ENCODE data around the gene WWTR1. TPM values are rescaled to one million over a fixed set of nuclear protein-coding genes. Genes with fewer than 3 reads are reported as not detected.

WWTR1 gene
- total RNA-seq, 1 donor from 2014 or later, result 42.1 TPM

DNA sequence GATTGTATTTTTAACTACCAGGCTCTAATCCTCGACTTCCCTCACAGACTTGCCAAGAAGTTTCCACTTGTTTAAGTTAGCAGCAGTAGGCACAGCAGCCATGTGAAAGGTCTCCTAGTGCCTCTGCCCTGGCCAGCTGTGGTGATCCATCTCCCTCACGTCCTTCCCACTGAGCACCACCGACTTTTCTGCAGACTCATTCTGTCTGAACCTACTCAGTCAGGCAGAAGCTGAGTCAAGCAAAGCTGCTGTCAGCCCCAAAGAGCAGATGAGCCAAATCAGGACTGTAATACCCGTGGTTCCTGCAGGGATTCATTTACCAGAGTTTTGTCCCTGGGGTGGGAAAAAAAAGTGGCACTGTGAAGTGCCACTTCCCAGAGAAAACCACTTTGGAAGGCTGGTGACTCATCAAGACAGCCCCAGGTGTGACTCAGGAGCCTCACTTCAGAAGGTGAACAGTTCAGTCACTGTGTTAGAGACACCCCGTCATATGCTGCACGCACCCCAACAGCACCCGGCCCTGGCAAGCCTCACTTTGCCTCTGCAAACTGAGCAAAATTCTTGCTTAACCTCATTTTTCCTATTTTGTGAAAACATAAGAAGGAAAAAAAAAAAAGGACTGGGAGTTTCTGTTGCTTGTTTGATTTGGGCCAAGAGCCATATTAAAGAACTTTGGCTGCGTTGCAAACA, 76.0 kb downstream of the WWTR1 start:
- no peaks in the 10 kb centered on the region for H3K36me3 ChIP-seq (ENCODE audit: control insufficient read depth, insufficient read depth, low read length)
- DNase-seq (ENCODE audit: low read depth), result peak; percentile 74
- H3K27me3 ChIP-seq (ENCODE audit: control insufficient read depth, insufficient read depth, low read length), result no peaks in the 10 kb centered on the region
- H3K4me3 ChIP-seq (ENCODE audit: low read depth, low read length), result no peak overlapping the region
- TF ChIP-seq, protein P1, sequence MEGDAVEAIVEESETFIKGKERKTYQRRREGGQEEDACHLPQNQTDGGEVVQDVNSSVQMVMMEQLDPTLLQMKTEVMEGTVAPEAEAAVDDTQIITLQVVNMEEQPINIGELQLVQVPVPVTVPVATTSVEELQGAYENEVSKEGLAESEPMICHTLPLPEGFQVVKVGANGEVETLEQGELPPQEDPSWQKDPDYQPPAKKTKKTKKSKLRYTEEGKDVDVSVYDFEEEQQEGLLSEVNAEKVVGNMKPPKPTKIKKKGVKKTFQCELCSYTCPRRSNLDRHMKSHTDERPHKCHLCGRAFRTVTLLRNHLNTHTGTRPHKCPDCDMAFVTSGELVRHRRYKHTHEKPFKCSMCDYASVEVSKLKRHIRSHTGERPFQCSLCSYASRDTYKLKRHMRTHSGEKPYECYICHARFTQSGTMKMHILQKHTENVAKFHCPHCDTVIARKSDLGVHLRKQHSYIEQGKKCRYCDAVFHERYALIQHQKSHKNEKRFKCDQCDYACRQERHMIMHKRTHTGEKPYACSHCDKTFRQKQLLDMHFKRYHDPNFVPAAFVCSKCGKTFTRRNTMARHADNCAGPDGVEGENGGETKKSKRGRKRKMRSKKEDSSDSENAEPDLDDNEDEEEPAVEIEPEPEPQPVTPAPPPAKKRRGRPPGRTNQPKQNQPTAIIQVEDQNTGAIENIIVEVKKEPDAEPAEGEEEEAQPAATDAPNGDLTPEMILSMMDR (IDR thresholded peaks at IDR 0.05; ENCODE audit: insufficient read depth, low read length, poor library complexity, severe bottlenecking), result no peak

DNA sequence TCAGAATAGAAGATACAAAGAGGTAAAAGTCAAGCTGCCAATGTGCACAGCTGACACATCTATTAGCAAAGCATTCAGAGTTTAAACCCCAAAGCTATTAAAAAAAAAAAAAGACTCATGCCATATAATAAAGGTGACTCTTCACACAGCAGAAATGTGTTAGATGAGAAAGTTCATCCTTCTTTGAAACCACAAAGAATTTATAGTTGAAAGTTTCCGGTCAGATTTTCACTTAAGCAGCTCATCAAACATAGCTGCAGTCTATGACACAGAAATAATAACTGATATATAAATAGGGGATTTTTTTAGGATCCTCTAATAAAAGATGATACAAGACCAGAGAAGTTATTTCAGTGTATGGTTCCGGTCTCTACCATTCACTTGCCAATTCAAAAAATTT, 76.6 kb downstream of the WWTR1 start:
- TF ChIP-seq, protein P1 (IDR thresholded peaks at IDR 0.05; ENCODE audit: insufficient read depth, low read length, poor library complexity, severe bottlenecking), result no peak

DNA sequence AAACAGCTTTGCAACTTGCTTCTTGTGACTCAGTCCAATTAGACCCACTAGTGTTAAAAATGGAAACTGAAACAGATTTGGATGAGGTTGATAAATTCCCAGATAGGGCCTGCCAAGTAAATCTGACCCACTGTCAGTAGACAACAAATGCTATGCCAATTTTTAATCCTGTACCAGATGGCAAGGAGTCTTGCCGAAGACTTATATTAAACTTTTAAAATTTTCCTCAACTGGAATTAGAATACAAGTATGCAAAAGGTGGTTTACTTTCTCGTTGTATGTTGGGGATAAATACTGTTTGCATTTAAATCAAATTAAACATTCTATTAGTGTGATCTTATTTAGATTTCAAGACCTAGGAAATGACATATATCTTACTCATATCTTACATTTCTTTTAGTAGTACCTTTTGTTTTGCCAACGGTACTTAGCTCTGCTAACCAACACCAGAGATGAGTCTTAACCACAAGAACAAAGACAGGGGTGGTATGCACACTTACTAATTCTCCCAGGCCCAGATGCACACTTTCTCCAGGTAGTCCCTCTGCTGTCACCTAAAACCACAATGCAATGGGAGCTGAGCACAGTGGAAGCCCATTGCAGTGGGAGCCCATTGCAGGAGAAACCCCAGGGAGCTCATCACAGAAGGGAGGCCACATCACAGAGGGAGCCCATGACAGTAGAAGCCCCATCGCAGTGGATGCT, 77.8 kb downstream of the WWTR1 start:
- Histone ChIP-seq H3K27me3 (ENCODE audit: control insufficient read depth, insufficient read depth, low read length) (no peaks in the 10 kb centered on the region), H3K4me3 (ENCODE audit: low read depth, low read length) (no peak overlapping the region), H3K36me3 (ENCODE audit: control insufficient read depth, insufficient read depth, low read length) (no peaks in the 10 kb centered on the region)
- TF ChIP-seq, protein P1 (IDR thresholded peaks at IDR 0.05; ENCODE audit: insufficient read depth, low read length, poor library complexity, severe bottlenecking), result no peak
- no peak for DNase-seq (ENCODE audit: low read depth)

More for the DNA sequence above, 76.6 kb downstream of the WWTR1 start:
- no peak for DNase-seq (ENCODE audit: low read depth)
- no peak overlapping the region for H3K4me3 ChIP-seq (ENCODE audit: low read depth, low read length)
- H3K27me3 ChIP-seq (ENCODE audit: control insufficient read depth, insufficient read depth, low read length), result no peaks in the 10 kb centered on the region
- H3K36me3 ChIP-seq (ENCODE audit: control insufficient read depth, insufficient read depth, low read length), result no peaks in the 10 kb centered on the region

DNA sequence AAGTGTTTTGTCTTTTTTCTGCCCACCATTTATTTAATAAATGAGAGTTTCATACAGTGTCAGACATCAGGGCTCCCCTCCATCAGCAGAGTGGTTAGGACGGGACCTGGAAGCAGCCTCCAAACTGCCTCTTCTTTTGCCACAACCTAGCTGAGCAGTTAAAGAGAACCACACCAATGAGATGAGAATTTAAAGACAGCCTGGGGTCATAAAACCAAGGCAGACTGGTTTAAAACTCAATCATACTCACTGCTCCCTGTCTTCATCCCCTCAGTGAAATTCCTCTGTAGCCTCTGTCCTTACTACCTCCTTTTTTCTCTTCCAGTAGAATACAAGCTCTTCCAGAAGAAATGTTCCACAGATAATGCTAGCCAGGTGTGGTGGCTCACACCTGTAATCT, 78.7 kb downstream of the WWTR1 start:
- DNase-seq (ENCODE audit: low read depth), result no peak
- Histone ChIP-seq H3K4me3 (ENCODE audit: low read depth, low read length) (no peak overlapping the region), H3K36me3 (ENCODE audit: control insufficient read depth, insufficient read depth, low read length) (no peaks in the 10 kb centered on the region), H3K27me3 (ENCODE audit: control insufficient read depth, insufficient read depth, low read length) (no peaks in the 10 kb centered on the region)
- TF ChIP-seq, protein P1 (IDR thresholded peaks at IDR 0.05; ENCODE audit: insufficient read depth, low read length, poor library complexity, severe bottlenecking), result no peak

DNA sequence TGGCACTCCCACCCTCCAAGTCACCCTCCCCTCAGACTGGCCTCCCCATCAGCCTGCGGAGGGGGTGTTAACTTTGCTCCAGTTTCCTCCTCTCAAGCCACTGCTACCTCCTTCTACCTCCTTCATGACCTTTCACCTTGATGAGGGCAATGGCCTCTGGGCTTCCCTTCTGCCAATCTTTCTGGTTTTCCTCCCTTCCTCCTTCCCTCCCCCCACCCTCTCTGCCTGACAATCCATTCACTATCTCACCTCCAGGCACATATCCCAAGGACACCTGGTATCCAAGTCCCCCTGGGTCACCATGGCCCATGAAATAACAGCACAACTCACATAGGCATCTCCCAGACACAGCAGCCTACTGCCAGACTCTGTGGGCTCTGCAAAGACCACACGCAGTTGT, 80.0 kb downstream of the WWTR1 start:
- DNase-seq (ENCODE audit: low read depth), result no peak
- TF ChIP-seq, protein P1 (IDR thresholded peaks at IDR 0.05; ENCODE audit: insufficient read depth, low read length, poor library complexity, severe bottlenecking), result no peak
- no peaks in the 10 kb centered on the region for H3K36me3 ChIP-seq (ENCODE audit: control insufficient read depth, insufficient read depth, low read length)
- no peaks in the 10 kb centered on the region for H3K27me3 ChIP-seq (ENCODE audit: control insufficient read depth, insufficient read depth, low read length)
- H3K4me3 ChIP-seq (ENCODE audit: low read depth, low read length), result no peak overlapping the region
